Measurements from ENCODE around the gene VWF. TPM values are rescaled to one million over a fixed set of nuclear protein-coding genes. Genes with fewer than 3 reads are reported as not detected.

The VWF gene
- total RNA-seq, 1 experiment from 2014 or later, result 0.41 TPM

DNA sequence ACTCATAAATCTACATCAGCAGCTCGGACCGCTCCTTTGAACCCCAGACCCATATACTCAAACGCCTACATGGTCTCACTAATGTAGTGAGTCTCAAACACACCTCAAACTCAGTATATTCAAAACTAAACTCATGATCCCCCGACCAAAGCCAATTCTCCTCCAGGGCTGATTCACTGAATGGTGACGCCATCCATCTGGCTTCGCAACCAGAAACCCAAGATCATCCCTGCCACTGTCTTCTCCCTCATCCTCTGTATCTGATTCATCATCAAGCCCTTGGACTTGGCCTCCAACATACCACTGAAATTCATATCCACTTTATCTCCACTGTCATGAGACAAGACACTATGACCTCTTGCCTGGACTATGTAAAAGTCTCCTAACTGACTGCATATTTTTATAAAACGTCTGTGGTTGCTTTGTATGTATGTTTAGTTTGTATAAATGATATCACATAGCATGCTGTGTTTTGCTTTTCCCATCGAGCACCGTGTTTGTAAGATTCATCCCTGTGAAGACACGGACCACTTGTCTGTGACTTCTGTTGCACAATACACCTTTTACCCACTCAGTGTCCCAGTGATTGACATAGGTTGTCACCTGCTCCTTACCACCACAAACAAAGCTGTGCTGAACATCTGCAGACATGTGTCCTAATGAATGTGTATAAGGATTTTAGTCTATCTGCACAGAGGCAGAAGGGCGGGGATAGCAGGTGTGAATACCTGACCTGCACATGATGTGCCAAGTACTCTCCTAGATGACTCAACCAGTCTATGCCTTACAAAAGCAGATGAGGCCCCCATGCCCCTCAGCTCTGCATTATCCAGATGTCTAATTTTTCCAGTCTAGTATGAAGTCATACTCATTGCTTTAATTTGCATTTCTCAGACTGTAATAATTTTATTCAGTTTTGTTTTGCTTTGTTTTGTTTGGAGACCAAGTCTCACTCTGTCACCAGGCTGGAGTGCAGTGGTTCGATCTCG is 76.9 kb downstream of the VWF start:
- ChIA-PET POLR2A (no interaction called here), CTCF (interaction anchor here (1.0 to 1.6 kb wide), 2 partner anchors 10 to 59 kb away, joined by 4 to 5 read pairs; no protein-coding TSS in a partner anchor)
- Mint-ChIP-seq H3K27me3 (ENCODE audit: insufficient read depth, unreplicated experiment) (peaks cover 7% of the 10 kb centered on the region), H3K36me3 (ENCODE audit: insufficient read depth, unreplicated experiment) (no peaks in the 10 kb centered on the region), H3K27ac (ENCODE audit: unreplicated experiment) (no peak overlapping the region), H3K4me1 (ENCODE audit: low read depth, unreplicated experiment) (peaks cover 11% of the 10 kb centered on the region), H3K9me3 (ENCODE audit: unreplicated experiment) (no peaks in the 10 kb centered on the region), H3K4me3 (ENCODE audit: unreplicated experiment) (no peak overlapping the region)
- Histone ChIP-seq H3K4me3 (ENCODE audit: low read depth, low read length) (no peak overlapping the region), H3K9me3 (no peaks in the 10 kb centered on the region), H3K4me1 (no peaks in the 10 kb centered on the region; the same call in 1 of the 2 replicates), H3K36me3 (ENCODE audit: control insufficient read depth, insufficient read depth, low read length) (no peaks in the 10 kb centered on the region), H3K27me3 (replicated peaks; ENCODE audit: control insufficient read depth, insufficient read depth, low read length) (no peaks in the 10 kb centered on the region)
- no peak for DNase-seq
- BruUV-seq (replicated peaks), result no TSS peak
- no peak for TF ChIP-seq CTCF (IDR thresholded peaks at IDR 0.05; ENCODE audit: insufficient read depth in 1 of 2, low read depth in 1 of 2, low read length in 1 of 2, severe bottlenecking in 1 of 2, unreplicated experiment in 1 of 2)
- intact Hi-C loops (cut with micrococcal nuclease; ENCODE audit: unreplicated experiment), result no loop called here

- Mint-ChIP-seq H3K9me3 (ENCODE audit: unreplicated experiment) (no peaks in the 10 kb centered on the region), H3K27ac (ENCODE audit: unreplicated experiment) (no peak overlapping the region), H3K27me3 (ENCODE audit: insufficient read depth, unreplicated experiment) (peaks cover 7% of the 10 kb centered on the region), H3K36me3 (ENCODE audit: insufficient read depth, unreplicated experiment) (no peaks in the 10 kb centered on the region), H3K4me1 (ENCODE audit: low read depth, unreplicated experiment) (peaks cover 11% of the 10 kb centered on the region), H3K4me3 (ENCODE audit: unreplicated experiment) (no peak overlapping the region)
- Histone ChIP-seq H3K36me3 (ENCODE audit: control insufficient read depth, insufficient read depth, low read length) (no peaks in the 10 kb centered on the region), H3K4me1 (no peaks in the 10 kb centered on the region; the same call in 1 of the 2 replicates), H3K4me3 (ENCODE audit: low read depth, low read length) (no peak overlapping the region), H3K27me3 (replicated peaks; ENCODE audit: control insufficient read depth, insufficient read depth, low read length) (no peaks in the 10 kb centered on the region), H3K9me3 (no peaks in the 10 kb centered on the region)
- DNase-seq, result no peak
- no TSS peak for BruUV-seq (replicated peaks)
- TF ChIP-seq CTCF (IDR thresholded peaks at IDR 0.05; ENCODE audit: insufficient read depth in 1 of 2, low read depth in 1 of 2, low read length in 1 of 2, severe bottlenecking in 1 of 2, unreplicated experiment in 1 of 2), result no peak
- POLR2A ChIA-PET, result no interaction called here
- CTCF ChIA-PET, result interaction anchor here (0.6 to 1.6 kb wide), 3 partner anchors 59 to 238 kb away, joined by 3 to 5 read pairs (median 3); no protein-coding TSS in a partner anchor
- intact Hi-C loops (cut with micrococcal nuclease; ENCODE audit: unreplicated experiment), result no loop called here
These were observed 77.8 kb downstream of the VWF start for GRCh38 chr12:6046511-6047180.

DNA sequence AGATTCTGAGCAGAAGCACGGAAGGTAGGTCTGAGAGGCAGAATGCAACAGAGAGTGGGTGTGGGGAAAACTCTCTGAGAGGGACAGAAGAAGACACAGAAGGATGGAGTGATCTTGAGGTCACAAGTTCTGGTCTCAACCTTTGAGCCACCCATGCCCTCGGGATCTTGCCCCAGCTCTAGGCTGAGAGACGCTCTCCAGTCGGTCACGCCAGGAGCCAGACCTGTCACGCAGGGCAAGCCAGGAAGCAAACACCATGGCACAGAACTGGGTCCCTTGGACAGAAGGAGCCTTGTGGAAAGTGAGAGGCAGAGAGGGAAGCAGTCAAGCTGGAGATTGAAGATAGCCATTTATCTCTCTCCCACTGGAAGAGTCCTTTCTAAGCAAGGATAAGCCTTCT is 79.0 kb downstream of the VWF start:
- Mint-ChIP-seq H3K27ac (ENCODE audit: unreplicated experiment) (no peak overlapping the region), H3K9me3 (ENCODE audit: unreplicated experiment) (no peaks in the 10 kb centered on the region), H3K27me3 (ENCODE audit: insufficient read depth, unreplicated experiment) (peaks cover 10% of the 10 kb centered on the region), H3K4me1 (ENCODE audit: low read depth, unreplicated experiment) (peaks cover 10% of the 10 kb centered on the region), H3K36me3 (ENCODE audit: insufficient read depth, unreplicated experiment) (no peaks in the 10 kb centered on the region), H3K4me3 (ENCODE audit: unreplicated experiment) (no peak overlapping the region)
- CTCF ChIA-PET, result interaction anchor here (1.3 to 1.6 kb wide), 2 partner anchors 57 to 239 kb away, joined by 3 to 5 read pairs; no protein-coding TSS in a partner anchor
- no peaks in the 10 kb centered on the region for H3K27me3 ChIP-seq (replicated peaks; ENCODE audit: control insufficient read depth, insufficient read depth, low read length)
- POLR2A ChIA-PET, result no interaction called here
- BruUV-seq (replicated peaks), result no TSS peak
- H3K36me3 ChIP-seq (ENCODE audit: control insufficient read depth, insufficient read depth, low read length), result no peaks in the 10 kb centered on the region
- DNase-seq, result no peak
- intact Hi-C loops (cut with micrococcal nuclease; ENCODE audit: unreplicated experiment), result no loop called here
- TF ChIP-seq CTCF (IDR thresholded peaks at IDR 0.05; ENCODE audit: insufficient read depth in 1 of 2, low read depth in 1 of 2, low read length in 1 of 2, severe bottlenecking in 1 of 2, unreplicated experiment in 1 of 2), result no peak
- H3K4me3 ChIP-seq (ENCODE audit: low read depth, low read length), result no peak overlapping the region
- H3K9me3 ChIP-seq, result no peaks in the 10 kb centered on the region
- no peaks in the 10 kb centered on the region; the same call in 1 of the 2 replicates for H3K4me1 ChIP-seq

Measured in Caco-2 (cell line).